ENCODE measurements around the gene YY1. TPM values are rescaled to one million over a fixed set of nuclear protein-coding genes. Genes with fewer than 3 reads are reported as not detected.
"Not testable (repeated sequence)": the region's sequence is repeated elsewhere in the genome, so short reads cannot be mapped to it uniquely, and the experiment has no call there.

YY1 gene
- total RNA-seq, 1 donor from 2014 or later, result 47.7 TPM

GRCh38 chr14:100281286-100282082 is 42.5 kb downstream of the YY1 start:
- FAIRE-seq (no peak), DNase-seq (ENCODE audit: low spot score in 2 of 2) (no peak)

GRCh38 chr14:100282083-100282350 is 43.1 kb downstream of the YY1 start:
- DNase-seq (ENCODE audit: low spot score in 2 of 2) (no peak), FAIRE-seq (no peak)

GRCh38 chr14:100282766-100283419 is 43.9 kb downstream of the YY1 start:
- DNase-seq (ENCODE audit: low spot score in 2 of 2) (no peak), FAIRE-seq (no peak)

- DNase-seq (ENCODE audit: low spot score in 2 of 2); FAIRE-seq: not testable (repeated sequence)
Observed at GRCh38 chr14:100283436-100283835, 44.5 kb downstream of the YY1 start.

- DNase-seq (ENCODE audit: low spot score in 2 of 2) (no peak), FAIRE-seq (no peak)
Observed at GRCh38 chr14:100283984-100284881, 45.3 kb downstream of the YY1 start.

- DNase-seq (ENCODE audit: low spot score in 2 of 2) (peak; percentile 92 to 95), FAIRE-seq (no peak)
Observed at GRCh38 chr14:100285021-100285912, 46.3 kb downstream of the YY1 start.

- DNase-seq (ENCODE audit: low spot score in 2 of 2), result peak in 1 of 2 donors; percentile 13
- FAIRE-seq, result no peak
Observed at GRCh38 chr14:100285913-100286400, 47.0 kb downstream of the YY1 start.

- DNase-seq (ENCODE audit: low spot score in 2 of 2) (no peak), FAIRE-seq (no peak)
Observed at GRCh38 chr14:100286484-100287191, 47.7 kb downstream of the YY1 start.

- FAIRE-seq (no peak), DNase-seq (ENCODE audit: low spot score in 2 of 2) (no peak)
Observed at GRCh38 chr14:100287202-100287997, 48.5 kb downstream of the YY1 start.

GRCh38 chr14:100287998-100288295 is 49.0 kb downstream of the YY1 start:
- not testable (repeated sequence) for FAIRE-seq; DNase-seq (ENCODE audit: low spot score in 2 of 2)

GRCh38 chr14:100288382-100289185 is 49.6 kb downstream of the YY1 start:
- DNase-seq (ENCODE audit: low spot score in 2 of 2), result no peak
- FAIRE-seq, result no peak

- FAIRE-seq (no peak), DNase-seq (ENCODE audit: low spot score in 2 of 2) (peak in 1 of 2 donors; percentile 22)
Observed at GRCh38 chr14:100289916-100290606, 51.1 kb downstream of the YY1 start.

GRCh38 chr14:100290607-100291304 is 51.8 kb downstream of the YY1 start:
- DNase-seq (ENCODE audit: low spot score in 2 of 2), result peak; percentile 25 to 55
- FAIRE-seq, result no peak

GRCh38 chr14:100291305-100292075 is 52.5 kb downstream of the YY1 start:
- FAIRE-seq (no peak), DNase-seq (ENCODE audit: low spot score in 2 of 2) (peak in 1 of 2 donors; percentile 31)

GRCh38 chr14:100292301-100292775 is 53.4 kb downstream of the YY1 start:
- no peak for FAIRE-seq
- no peak for DNase-seq (ENCODE audit: low spot score in 2 of 2)

Data from frontal cortex (tissue), 4 donors.